GM12878 (cell line): ENCODE measurements around the gene DIDO1. TPM values are rescaled to one million over a fixed set of nuclear protein-coding genes. Genes with fewer than 3 reads are reported as not detected.

Source experiments
- ATAC-seq: fragments of 200-7000 bp; cut with Tn5 transposase; 3 replicates; pipeline ENCODE4 v1.9.1; 2020; ENCODE audit warnings: mild to moderate bottlenecking, moderate library complexity
- BruUV-seq: library from RNA; stranded (reverse); fragments of 400-500 nt; replicated peaks from 2 replicates; lab custom pipeline; 2021; lab: Mats Ljungman, UMichigan
- CTCF ChIA-PET: fragments of 300-600 bp; sonication (Branson Sonifier 250); formaldehyde crosslinking; extraction: SDS; loops from one replicate; lab custom pipeline; 2021; ENCODE audit warnings: inconsistent platforms; lab: Yijun Ruan, JAX
- POLR2A ChIA-PET: fragments of 350-600 bp; formaldehyde crosslinking; extraction: SDS; loops from one replicate; lab custom pipeline; 2021; ENCODE audit warnings: inconsistent platforms; lab: Charles Lee
- RAD21 ChIA-PET: fragments of 300-600 bp; sonication (Branson Sonifier 250); formaldehyde crosslinking; loops from one replicate; lab custom pipeline; 2023; ENCODE audit warnings: antibody characterized with exemption; ENCODE audit not compliant: unreplicated experiment; lab: Charles Lee
- SMC1A ChIA-PET: fragments of 300-600 bp; sonication (Branson Sonifier 250); formaldehyde crosslinking; loops from one replicate; lab custom pipeline; 2023; ENCODE audit not compliant: unreplicated experiment, uncharacterized antibody; lab: Charles Lee
- DNase-seq: peaks from one replicate; pipeline ENCODE4 v3.0.0-alpha.2; 2011; ENCODE audit warnings: low read depth, low spot score
- FAIRE-seq: peaks from 3 replicates; lab custom pipeline; 2011; peaks lifted over from hg19 to GRCh38; lab: Jason Lieb, UNC
- H2AFZ ChIP-seq: 2 replicates; pipeline ENCODE4 v1.6.0; 2011; ENCODE audit warnings: low read depth, low read length, control low read depth; ENCODE audit not compliant: control insufficient read depth
- H3K27ac ChIP-seq: 2 replicates; pipeline ENCODE4 v1.5.1; 2011; ENCODE audit warnings: control low read depth; ENCODE audit not compliant: control insufficient read depth, insufficient read depth
- H3K27me3 ChIP-seq, 2 experiments: replicated peaks in 1 of 2; 2 replicates each; pipeline versions ENCODE4 v1.6.0 to v1.6.1; 2011; ENCODE audit warnings: low read length in 1 of 2; ENCODE audit not compliant: control insufficient read depth in 2 of 2, insufficient read depth in 2 of 2
- H3K36me3 ChIP-seq, 2 experiments: 2 replicates each; pipeline ENCODE4 v1.5.1; 2011; ENCODE audit warnings: low read length in 1 of 2; ENCODE audit not compliant: control insufficient read depth in 2 of 2, insufficient read depth in 2 of 2
- H3K4me1 ChIP-seq: 2 replicates; pipeline ENCODE4 v1.6.1; 2011; ENCODE audit warnings: mild to moderate bottlenecking, low read length, moderate library complexity, mixed read lengths; ENCODE audit not compliant: control insufficient read depth, insufficient read depth
- H3K4me2 ChIP-seq: 2 replicates; pipeline ENCODE4 v1.6.0; 2011; ENCODE audit warnings: control low read depth; ENCODE audit not compliant: control insufficient read depth, insufficient read depth
- H3K4me3 ChIP-seq: fragments of 200-600 bp; sonication (generic); 2 replicates; pipeline ENCODE4 v1.5.1; 2016
- H3K79me2 ChIP-seq: 2 replicates; pipeline ENCODE4 v1.6.0; 2011; ENCODE audit warnings: low read length; ENCODE audit not compliant: control insufficient read depth, insufficient read depth
- H3K9ac ChIP-seq: 2 replicates; pipeline ENCODE4 v1.8.0; 2011; ENCODE audit warnings: low read length, control low read depth, mixed read lengths; ENCODE audit not compliant: control insufficient read depth, insufficient read depth
- H3K9me3 ChIP-seq: replicated peaks from 3 replicates; pipeline ENCODE4 v1.5.1; 2011; ENCODE audit warnings: mild to moderate bottlenecking, low read length; ENCODE audit not compliant: control insufficient read depth, insufficient read depth
- H4K20me1 ChIP-seq: 2 replicates; pipeline ENCODE4 v1.6.0; 2011; ENCODE audit not compliant: control insufficient read depth, insufficient read depth
- ESRRA ChIP-seq: IDR thresholded peaks from 2 replicates; pipeline ENCODE4 v1.6.1; 2012; ENCODE audit warnings: mild to moderate bottlenecking, low read length, improper control_type of control experiment
- IKZF1 ChIP-seq: fragments of 450-650 bp; conservative IDR thresholded peaks from 2 replicates; pipeline ENCODE4 v1.6.1; 2017; ENCODE audit warnings: antibody characterized with exemption, mild to moderate bottlenecking
- MEF2B ChIP-seq: fragments of 450-650 bp; IDR thresholded peaks from 2 replicates; pipeline ENCODE4 v1.6.1; 2018; ENCODE audit warnings: mild to moderate bottlenecking, moderate library complexity; ENCODE audit not compliant: partially characterized antibody, poor library complexity, severe bottlenecking
- RAD51 ChIP-seq: fragments of 450-650 bp; IDR thresholded peaks from 2 replicates; pipeline ENCODE4 v1.6.1; 2016; ENCODE audit warnings: moderate library complexity, mild to moderate bottlenecking, inconsistent platforms
- SMARCA5 ChIP-seq: fragments of 450-650 bp; IDR thresholded peaks from 2 replicates; pipeline ENCODE4 v1.6.1; 2017; ENCODE audit warnings: mild to moderate bottlenecking
- SREBF1 ChIP-seq: IDR thresholded peaks from 2 replicates; pipeline ENCODE4 v1.6.1; 2012; ENCODE audit warnings: mild to moderate bottlenecking, low read length
- WGBS: methylation state at CpG from one replicate; pipeline ENCODE4 v1.1.6; 2016; ENCODE audit warnings: low lambda C conversion rate; ENCODE audit not compliant: insufficient replicate concordance, insufficient coverage; ENCODE audit errors: missing lambda C conversion rate; 5-methylcytosine and 5-hydroxymethylcytosine counted together
- in situ Hi-C: fragments of 300-500 bp; cut with MboI; formaldehyde crosslinking; loops from 9 replicates; pipeline ENCODE4 v1.14.3; 2018; ENCODE audit warnings: mixed read lengths
- intact Hi-C: fragments of 100-400 bp; cut with micrococcal nuclease; formaldehyde crosslinking; loops from one replicate; pipeline ENCODE4 v1.14.2; 2022; ENCODE audit not compliant: unreplicated experiment
- polyA plus RNA-seq, 11 experiments: library from polyadenylated mRNA; depleted of rRNA in 4 of 11; unstranded in 6 of 11; stranded (reverse) in 5 of 11; fragments of >200 nt; fragmentation: Nextera tagmentation in 4 of 11; fragmentation: Illumina TruSeq in 1 of 11; extraction: Ambion mirVana in 4 of 11; extraction: Trizol in 1 of 11; gene quantifications; 1 replicate in 1 of 11; 2 replicates in 10 of 11; pipeline versions ENCODE4 v1.2.1 to v1.2.3, GENCODE V29; 2011 to 2016; ENCODE audit warnings: inconsistent platforms in 2 of 11, missing spikeins in 2 of 11, low read depth in 1 of 11
- total RNA-seq, 4 experiments: library from RNA; depleted of rRNA in 3 of 4; stranded (reverse); fragments of >200 nt in 3 of 4; fragmentation: Illumina TruSeq in 1 of 4; extraction: Trizol in 1 of 4; gene quantifications; 2 replicates each; pipeline versions ENCODE4 v1.2.1 to v1.2.3, GENCODE V29; 2013 to 2021
- TF ChIP-seq, protein P1 (sequence below): IDR thresholded peaks from 2 replicates; pipeline ENCODE4 v1.6.1; 2011; ENCODE audit warnings: borderline replicate concordance, low read depth, mild to moderate bottlenecking, moderate library complexity, mixed read lengths, low read length; ENCODE audit not compliant: insufficient read depth; ENCODE audit errors: extremely low read length

DIDO1 gene
- total and polyA plus RNA-seq, 10 of the 15 experiments (the other 5 are each of a cell fraction or from before 2014, with no cell fraction given): 5.5 to 56.4 (median 38.4) TPM

DNA sequence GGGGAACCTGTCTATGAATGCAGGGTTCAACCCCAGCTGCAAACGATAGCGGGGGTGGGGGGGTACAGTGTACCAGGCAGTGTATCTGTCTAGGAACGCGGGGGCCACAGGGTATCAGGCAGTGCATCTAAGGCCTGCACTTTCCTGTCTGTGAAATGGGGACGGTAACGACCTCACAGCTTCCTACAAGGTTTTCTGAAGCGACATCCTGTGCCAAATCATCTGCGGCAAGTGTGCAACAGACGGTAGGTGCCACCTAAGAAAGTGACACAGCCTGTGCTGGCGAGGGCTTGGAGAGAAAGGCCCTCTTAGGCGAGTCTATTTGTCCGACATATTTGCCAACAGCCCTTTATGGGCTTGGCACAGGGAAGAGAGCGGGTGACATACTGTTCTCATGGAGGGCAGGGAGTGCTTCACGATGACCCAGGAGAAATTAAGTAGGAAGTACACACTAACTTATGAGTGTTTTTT lies 3.8 kb downstream of the DIDO1 start:
- peak overlapping the region; percentile 48 for H3K4me3 ChIP-seq
- TF ChIP-seq MEF2B (no peak), SMARCA5 (peak; percentile 59; the same call in 1 of the 2 replicates), SREBF1 (no peak), ESRRA (no peak), IKZF1 (0 out of 2 replicates have a peak, but pooled peaks have one; percentile 17), RAD51 (no peak)
- TF ChIP-seq, protein P1, sequence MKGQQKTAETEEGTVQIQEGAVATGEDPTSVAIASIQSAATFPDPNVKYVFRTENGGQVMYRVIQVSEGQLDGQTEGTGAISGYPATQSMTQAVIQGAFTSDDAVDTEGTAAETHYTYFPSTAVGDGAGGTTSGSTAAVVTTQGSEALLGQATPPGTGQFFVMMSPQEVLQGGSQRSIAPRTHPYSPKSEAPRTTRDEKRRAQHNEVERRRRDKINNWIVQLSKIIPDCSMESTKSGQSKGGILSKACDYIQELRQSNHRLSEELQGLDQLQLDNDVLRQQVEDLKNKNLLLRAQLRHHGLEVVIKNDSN: no peak
- DNase-seq (no peak), ATAC-seq (no peak), FAIRE-seq (no peak)
- H3K36me3 ChIP-seq: no peaks in the 10 kb centered on the region; a peak in 1 of 4 replicates
- peaks cover 98% of the 10 kb centered on the region for H3K79me2 ChIP-seq
- no peak overlapping the region for H2AFZ ChIP-seq
- RAD21 ChIA-PET: no interaction called here
- peak overlapping the region; percentile 38; the same call in 1 of the 2 replicates for H3K9ac ChIP-seq
- 16% methylated on average over 14 of the region's 14 CpGs for WGBS
- peak overlapping the region; percentile 17 for H3K27ac ChIP-seq
- CTCF ChIA-PET: interaction anchor here (0.7 to 12.5 kb wide), 4 partner anchors 11 to 22 kb away, joined by 3 to 92 read pairs (median 3); no protein-coding TSS in a partner anchor
- H3K27me3 ChIP-seq: no peaks in the 10 kb centered on the region
- SMC1A ChIA-PET: interaction anchor here (1.2 kb wide), 1 partner anchor 10 kb away, joined by 3 read pairs; no protein-coding TSS in a partner anchor
- POLR2A ChIA-PET: interaction anchor here (1.8 kb wide), 1 partner anchor 32 kb away, joined by 6 read pairs; no protein-coding TSS in a partner anchor
- no peaks in the 10 kb centered on the region for H3K9me3 ChIP-seq
- H3K4me1 ChIP-seq: peaks cover 53% of the 10 kb centered on the region
- H4K20me1 ChIP-seq: peaks cover 20% of the 10 kb centered on the region
- intact Hi-C loops: no loop called here
- H3K4me2 ChIP-seq: peak overlapping the region; percentile 75
- no TSS peak for BruUV-seq
- in situ Hi-C loops: no loop called here
